GM12878 (cell line): ENCODE data around the gene ST8SIA1. TPM values are rescaled to one million over a fixed set of nuclear protein-coding genes. Genes with fewer than 3 reads are reported as not detected.

Experiments
- ATAC-seq: fragments of 200-7000 bp; cut with Tn5 transposase; 3 replicates; pipeline ENCODE4 v1.9.1; 2020; ENCODE audit warnings: mild to moderate bottlenecking, moderate library complexity
- BruUV-seq: library from RNA; stranded (reverse); fragments of 400-500 nt; replicated peaks from 2 replicates; lab custom pipeline; 2021; lab: Mats Ljungman, UMichigan
- CTCF ChIA-PET: fragments of 300-600 bp; sonication (Branson Sonifier 250); formaldehyde crosslinking; extraction: SDS; loops from one replicate; lab custom pipeline; 2021; ENCODE audit warnings: inconsistent platforms; lab: Yijun Ruan, JAX
- POLR2A ChIA-PET: fragments of 350-600 bp; formaldehyde crosslinking; extraction: SDS; loops from one replicate; lab custom pipeline; 2021; ENCODE audit warnings: inconsistent platforms; lab: Charles Lee
- RAD21 ChIA-PET: fragments of 300-600 bp; sonication (Branson Sonifier 250); formaldehyde crosslinking; loops from one replicate; lab custom pipeline; 2023; ENCODE audit warnings: antibody characterized with exemption; ENCODE audit not compliant: unreplicated experiment; lab: Charles Lee
- SMC1A ChIA-PET: fragments of 300-600 bp; sonication (Branson Sonifier 250); formaldehyde crosslinking; loops from one replicate; lab custom pipeline; 2023; ENCODE audit not compliant: unreplicated experiment, uncharacterized antibody; lab: Charles Lee
- DNase-seq: peaks from one replicate; pipeline ENCODE4 v3.0.0-alpha.2; 2011; ENCODE audit warnings: low read depth, low spot score
- FAIRE-seq: peaks from 3 replicates; lab custom pipeline; 2011; peaks lifted over from hg19 to GRCh38; lab: Jason Lieb, UNC
- H2AFZ ChIP-seq: 2 replicates; pipeline ENCODE4 v1.6.0; 2011; ENCODE audit warnings: low read depth, low read length, control low read depth; ENCODE audit not compliant: control insufficient read depth
- H3K27ac ChIP-seq: 2 replicates; pipeline ENCODE4 v1.5.1; 2011; ENCODE audit warnings: control low read depth; ENCODE audit not compliant: control insufficient read depth, insufficient read depth
- H3K27me3 ChIP-seq, 2 experiments: replicated peaks in 1 of 2; 2 replicates each; pipeline versions ENCODE4 v1.6.0 to v1.6.1; 2011; ENCODE audit warnings: low read length in 1 of 2; ENCODE audit not compliant: control insufficient read depth in 2 of 2, insufficient read depth in 2 of 2
- H3K36me3 ChIP-seq, 2 experiments: 2 replicates each; pipeline ENCODE4 v1.5.1; 2011; ENCODE audit warnings: low read length in 1 of 2; ENCODE audit not compliant: control insufficient read depth in 2 of 2, insufficient read depth in 2 of 2
- H3K4me1 ChIP-seq: 2 replicates; pipeline ENCODE4 v1.6.1; 2011; ENCODE audit warnings: mild to moderate bottlenecking, low read length, moderate library complexity, mixed read lengths; ENCODE audit not compliant: control insufficient read depth, insufficient read depth
- H3K4me2 ChIP-seq: 2 replicates; pipeline ENCODE4 v1.6.0; 2011; ENCODE audit warnings: control low read depth; ENCODE audit not compliant: control insufficient read depth, insufficient read depth
- H3K4me3 ChIP-seq: fragments of 200-600 bp; sonication (generic); 2 replicates; pipeline ENCODE4 v1.5.1; 2016
- H3K79me2 ChIP-seq: 2 replicates; pipeline ENCODE4 v1.6.0; 2011; ENCODE audit warnings: low read length; ENCODE audit not compliant: control insufficient read depth, insufficient read depth
- H3K9ac ChIP-seq: 2 replicates; pipeline ENCODE4 v1.8.0; 2011; ENCODE audit warnings: low read length, control low read depth, mixed read lengths; ENCODE audit not compliant: control insufficient read depth, insufficient read depth
- H3K9me3 ChIP-seq: replicated peaks from 3 replicates; pipeline ENCODE4 v1.5.1; 2011; ENCODE audit warnings: mild to moderate bottlenecking, low read length; ENCODE audit not compliant: control insufficient read depth, insufficient read depth
- H4K20me1 ChIP-seq: 2 replicates; pipeline ENCODE4 v1.6.0; 2011; ENCODE audit not compliant: control insufficient read depth, insufficient read depth
- ATF7 ChIP-seq: fragments of 450-650 bp; IDR thresholded peaks from 2 replicates; pipeline ENCODE4 v1.6.1; 2016; ENCODE audit warnings: low read depth, mild to moderate bottlenecking
- MTA3 ChIP-seq: IDR thresholded peaks from 2 replicates; pipeline ENCODE4 v1.6.1; 2012; ENCODE audit warnings: low read length, inconsistent platforms, borderline replicate concordance
- NBN ChIP-seq: fragments of 450-650 bp; IDR thresholded peaks from 2 replicates; pipeline ENCODE4 v1.6.1; 2016
- NFXL1 ChIP-seq: fragments of 450-650 bp; IDR thresholded peaks from 2 replicates; pipeline ENCODE4 v1.6.1; 2017; ENCODE audit warnings: antibody characterized with exemption, mild to moderate bottlenecking, borderline replicate concordance
- NRF1 ChIP-seq: conservative IDR thresholded peaks from 2 replicates; pipeline ENCODE4 v1.6.1; 2011; ENCODE audit warnings: mild to moderate bottlenecking, low read depth, low read length, improper control_type of control experiment
- TAF1 ChIP-seq: IDR thresholded peaks from 2 replicates; pipeline ENCODE4 v1.6.1; 2011; ENCODE audit warnings: mild to moderate bottlenecking, low read depth, low read length, borderline replicate concordance
- YBX1 ChIP-seq: fragments of 450-650 bp; IDR thresholded peaks from 2 replicates; pipeline ENCODE4 v1.6.1; 2016; ENCODE audit warnings: antibody characterized with exemption
- ZBED1 ChIP-seq: IDR thresholded peaks from 2 replicates; pipeline ENCODE4 v1.6.1; 2016; ENCODE audit warnings: borderline replicate concordance
- ZBTB4 ChIP-seq: fragments of 450-650 bp; formaldehyde crosslinking; IDR thresholded peaks from 2 replicates; pipeline ENCODE4 v1.4.0; 2022; ENCODE audit warnings: mild to moderate bottlenecking, moderate library complexity
- ZNF217 ChIP-seq: fragments of 450-650 bp; IDR thresholded peaks from 2 replicates; pipeline ENCODE4 v1.6.1; 2017; ENCODE audit warnings: antibody characterized with exemption, mild to moderate bottlenecking
- ZNF274 ChIP-seq: IDR thresholded peaks from one replicate; pipeline ENCODE4 v1.8.0; 2011; ENCODE audit not compliant: insufficient read length, insufficient read depth
- ZSCAN29 ChIP-seq: fragments of 450-650 bp; IDR thresholded peaks from 2 replicates; pipeline ENCODE4 v1.6.1; 2017; ENCODE audit warnings: mild to moderate bottlenecking, moderate library complexity
- WGBS: methylation state at CpG from one replicate; pipeline ENCODE4 v1.1.6; 2016; ENCODE audit warnings: low lambda C conversion rate; ENCODE audit not compliant: insufficient replicate concordance, insufficient coverage; ENCODE audit errors: missing lambda C conversion rate; 5-methylcytosine and 5-hydroxymethylcytosine counted together
- in situ Hi-C: fragments of 300-500 bp; cut with MboI; formaldehyde crosslinking; loops from 9 replicates; pipeline ENCODE4 v1.14.3; 2018; ENCODE audit warnings: mixed read lengths
- intact Hi-C: fragments of 100-400 bp; cut with micrococcal nuclease; formaldehyde crosslinking; loops from one replicate; pipeline ENCODE4 v1.14.2; 2022; ENCODE audit not compliant: unreplicated experiment
- polyA plus RNA-seq, 11 experiments: library from polyadenylated mRNA; depleted of rRNA in 4 of 11; unstranded in 6 of 11; stranded (reverse) in 5 of 11; fragments of >200 nt; fragmentation: Nextera tagmentation in 4 of 11; fragmentation: Illumina TruSeq in 1 of 11; extraction: Ambion mirVana in 4 of 11; extraction: Trizol in 1 of 11; gene quantifications; 1 replicate in 1 of 11; 2 replicates in 10 of 11; pipeline versions ENCODE4 v1.2.1 to v1.2.3, GENCODE V29; 2011 to 2016; ENCODE audit warnings: inconsistent platforms in 2 of 11, missing spikeins in 2 of 11, low read depth in 1 of 11
- total RNA-seq, 4 experiments: library from RNA; depleted of rRNA in 3 of 4; stranded (reverse); fragments of >200 nt in 3 of 4; fragmentation: Illumina TruSeq in 1 of 4; extraction: Trizol in 1 of 4; gene quantifications; 2 replicates each; pipeline versions ENCODE4 v1.2.1 to v1.2.3, GENCODE V29; 2013 to 2021
- TF ChIP-seq, protein P1 (sequence below): fragments of 450-650 bp; IDR thresholded peaks from 2 replicates; pipeline ENCODE4 v1.6.1; 2017; ENCODE audit warnings: mild to moderate bottlenecking
- TF ChIP-seq, protein P2 (sequence below): IDR thresholded peaks from 2 replicates; pipeline ENCODE4 v1.6.1; 2011; ENCODE audit warnings: borderline replicate concordance, low read depth, mild to moderate bottlenecking, moderate library complexity, mixed read lengths, low read length; ENCODE audit not compliant: insufficient read depth; ENCODE audit errors: extremely low read length
- TF ChIP-seq, protein P3 (sequence below): IDR thresholded peaks from 2 replicates; pipeline ENCODE4 v1.6.1; 2012; ENCODE audit warnings: mild to moderate bottlenecking, low read depth, low read length

Gene ST8SIA1
- total and polyA plus RNA-seq, 10 of the 15 experiments (the other 5 are each of a cell fraction or from before 2014, with no cell fraction given): 0.23 to 0.35 (median 0.23) TPM; not detected in 7

DNA sequence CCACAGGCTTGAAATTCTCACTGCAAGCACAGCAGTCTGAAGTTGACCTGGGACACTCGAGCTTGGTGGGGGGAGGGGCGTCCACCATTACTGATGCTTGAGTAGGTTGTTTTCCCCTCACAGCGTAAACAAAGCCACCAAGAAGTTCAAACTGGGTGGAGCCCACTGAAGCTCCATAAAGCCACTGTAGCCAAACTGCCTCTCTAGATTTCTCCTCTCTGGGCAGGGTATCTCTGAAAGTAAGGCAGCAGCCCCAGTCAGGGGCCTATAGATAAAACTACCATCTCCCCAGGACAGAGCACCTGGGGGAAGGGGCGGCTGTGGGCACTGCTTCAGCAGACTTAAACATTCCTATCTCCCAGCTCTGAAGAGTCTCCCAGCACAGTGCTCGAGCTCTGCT, 31.7 kb upstream of the ST8SIA1 start:
- Histone ChIP-seq H3K4me1 (no peaks in the 10 kb centered on the region), H3K36me3 (no peaks in the 10 kb centered on the region), H3K27ac (no peak overlapping the region), H3K79me2 (no peaks in the 10 kb centered on the region), H3K9me3 (no peaks in the 10 kb centered on the region), H3K4me2 (no peak overlapping the region), H4K20me1 (no peaks in the 10 kb centered on the region), H3K4me3 (no peak overlapping the region), H3K9ac (no peak overlapping the region), H3K27me3 (no peaks in the 10 kb centered on the region), H2AFZ (no peak overlapping the region)
- intact Hi-C loops (no loop called here), in situ Hi-C loops (no loop called here)
- 26% methylated on average over 5 of the region's 5 CpGs for WGBS
- POLR2A ChIA-PET: no interaction called here
- RAD21 ChIA-PET: no interaction called here
- FAIRE-seq: no peak
- SMC1A ChIA-PET: no interaction called here
- CTCF ChIA-PET: interaction anchor here (1.3 kb wide), 1 partner anchor 10 kb away, joined by 4 read pairs; no protein-coding TSS in a partner anchor
- no TSS peak for BruUV-seq
- no peak for ATAC-seq
- no peak for DNase-seq
- TF ChIP-seq, protein P1, sequence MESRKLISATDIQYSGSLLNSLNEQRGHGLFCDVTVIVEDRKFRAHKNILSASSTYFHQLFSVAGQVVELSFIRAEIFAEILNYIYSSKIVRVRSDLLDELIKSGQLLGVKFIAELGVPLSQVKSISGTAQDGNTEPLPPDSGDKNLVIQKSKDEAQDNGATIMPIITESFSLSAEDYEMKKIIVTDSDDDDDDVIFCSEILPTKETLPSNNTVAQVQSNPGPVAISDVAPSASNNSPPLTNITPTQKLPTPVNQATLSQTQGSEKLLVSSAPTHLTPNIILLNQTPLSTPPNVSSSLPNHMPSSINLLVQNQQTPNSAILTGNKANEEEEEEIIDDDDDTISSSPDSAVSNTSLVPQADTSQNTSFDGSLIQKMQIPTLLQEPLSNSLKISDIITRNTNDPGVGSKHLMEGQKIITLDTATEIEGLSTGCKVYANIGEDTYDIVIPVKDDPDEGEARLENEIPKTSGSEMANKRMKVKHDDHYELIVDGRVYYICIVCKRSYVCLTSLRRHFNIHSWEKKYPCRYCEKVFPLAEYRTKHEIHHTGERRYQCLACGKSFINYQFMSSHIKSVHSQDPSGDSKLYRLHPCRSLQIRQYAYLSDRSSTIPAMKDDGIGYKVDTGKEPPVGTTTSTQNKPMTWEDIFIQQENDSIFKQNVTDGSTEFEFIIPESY: no peak
- TF ChIP-seq NFXL1 (no peak), MTA3 (no peak), ATF7 (no peak), ZBED1 (no peak), ZNF274 (no peak), ZBTB4 (CRISPR knock-in tag) (no peak), YBX1 (no peak), NBN (no peak), TAF1 (no peak), ZNF217 (no peak), ZSCAN29 (no peak), NRF1 (no peak)
- TF ChIP-seq, protein P2, sequence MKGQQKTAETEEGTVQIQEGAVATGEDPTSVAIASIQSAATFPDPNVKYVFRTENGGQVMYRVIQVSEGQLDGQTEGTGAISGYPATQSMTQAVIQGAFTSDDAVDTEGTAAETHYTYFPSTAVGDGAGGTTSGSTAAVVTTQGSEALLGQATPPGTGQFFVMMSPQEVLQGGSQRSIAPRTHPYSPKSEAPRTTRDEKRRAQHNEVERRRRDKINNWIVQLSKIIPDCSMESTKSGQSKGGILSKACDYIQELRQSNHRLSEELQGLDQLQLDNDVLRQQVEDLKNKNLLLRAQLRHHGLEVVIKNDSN: no peak
- TF ChIP-seq, protein P3, sequence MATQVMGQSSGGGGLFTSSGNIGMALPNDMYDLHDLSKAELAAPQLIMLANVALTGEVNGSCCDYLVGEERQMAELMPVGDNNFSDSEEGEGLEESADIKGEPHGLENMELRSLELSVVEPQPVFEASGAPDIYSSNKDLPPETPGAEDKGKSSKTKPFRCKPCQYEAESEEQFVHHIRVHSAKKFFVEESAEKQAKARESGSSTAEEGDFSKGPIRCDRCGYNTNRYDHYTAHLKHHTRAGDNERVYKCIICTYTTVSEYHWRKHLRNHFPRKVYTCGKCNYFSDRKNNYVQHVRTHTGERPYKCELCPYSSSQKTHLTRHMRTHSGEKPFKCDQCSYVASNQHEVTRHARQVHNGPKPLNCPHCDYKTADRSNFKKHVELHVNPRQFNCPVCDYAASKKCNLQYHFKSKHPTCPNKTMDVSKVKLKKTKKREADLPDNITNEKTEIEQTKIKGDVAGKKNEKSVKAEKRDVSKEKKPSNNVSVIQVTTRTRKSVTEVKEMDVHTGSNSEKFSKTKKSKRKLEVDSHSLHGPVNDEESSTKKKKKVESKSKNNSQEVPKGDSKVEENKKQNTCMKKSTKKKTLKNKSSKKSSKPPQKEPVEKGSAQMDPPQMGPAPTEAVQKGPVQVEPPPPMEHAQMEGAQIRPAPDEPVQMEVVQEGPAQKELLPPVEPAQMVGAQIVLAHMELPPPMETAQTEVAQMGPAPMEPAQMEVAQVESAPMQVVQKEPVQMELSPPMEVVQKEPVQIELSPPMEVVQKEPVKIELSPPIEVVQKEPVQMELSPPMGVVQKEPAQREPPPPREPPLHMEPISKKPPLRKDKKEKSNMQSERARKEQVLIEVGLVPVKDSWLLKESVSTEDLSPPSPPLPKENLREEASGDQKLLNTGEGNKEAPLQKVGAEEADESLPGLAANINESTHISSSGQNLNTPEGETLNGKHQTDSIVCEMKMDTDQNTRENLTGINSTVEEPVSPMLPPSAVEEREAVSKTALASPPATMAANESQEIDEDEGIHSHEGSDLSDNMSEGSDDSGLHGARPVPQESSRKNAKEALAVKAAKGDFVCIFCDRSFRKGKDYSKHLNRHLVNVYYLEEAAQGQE: no peak
